ENCODE data around the gene CACUL1.
A peak's percentile ranks its signal among the peaks of the same experiment; 100 is the strongest.
"Not testable (repeated sequence)": the region's sequence is repeated elsewhere in the genome, so short reads cannot be mapped to it uniquely, and the experiment has no call there.

The CACUL1 gene

DNA sequence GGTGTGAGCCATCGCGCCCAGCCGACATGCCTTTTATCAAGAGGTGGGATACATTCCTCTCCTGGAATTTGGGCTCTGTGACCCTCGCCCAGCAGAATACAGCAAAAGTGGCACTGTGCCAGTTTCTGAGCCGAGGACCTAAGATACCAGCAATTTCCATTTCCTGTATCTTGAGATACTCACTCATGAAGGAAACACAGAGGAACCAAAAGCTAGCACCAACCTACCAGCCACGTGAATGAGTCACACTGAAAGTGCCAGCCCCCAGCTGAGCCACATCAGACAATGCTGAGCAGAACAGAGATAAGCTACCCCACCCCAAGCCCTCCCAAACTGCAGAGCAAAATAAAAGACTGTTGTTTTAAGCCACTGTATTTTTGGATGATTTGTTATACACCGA is 56.3 kb downstream of the CACUL1 start:
- peak overlapping the region; percentile 33 for H3K4me3 Mint-ChIP-seq
- peaks cover 60% of the 10 kb centered on the region for H3K4me1 Mint-ChIP-seq (ENCODE audit: low read depth)
- peaks cover 41% of the 10 kb centered on the region for H3K36me3 Mint-ChIP-seq (ENCODE audit: low read depth)
- no peaks in the 10 kb centered on the region for H3K9me3 Mint-ChIP-seq
- H3K27ac Mint-ChIP-seq: peak overlapping the region; percentile 14
- H3K27me3 Mint-ChIP-seq: no peaks in the 10 kb centered on the region

DNA sequence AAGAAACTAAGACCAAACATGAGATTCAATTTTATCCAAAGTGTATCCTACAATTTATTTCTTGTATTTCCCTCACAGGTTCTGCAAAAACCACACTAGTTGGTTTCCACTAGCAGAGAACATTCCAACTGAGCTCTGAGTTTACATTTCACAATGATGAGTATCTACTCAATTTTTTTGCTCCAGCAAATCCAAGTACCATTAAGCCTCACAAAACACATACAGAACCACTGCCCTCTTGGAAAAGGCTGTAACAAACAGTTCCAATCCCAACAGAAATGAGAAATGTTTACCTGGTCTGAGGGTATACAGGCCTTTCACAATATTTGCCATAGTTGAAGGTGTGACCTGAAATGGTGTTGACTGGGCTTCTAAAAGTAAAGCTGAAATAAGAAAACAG is 59.9 kb downstream of the CACUL1 start:
- H3K4me1 Mint-ChIP-seq (ENCODE audit: low read depth): peaks cover 40% of the 10 kb centered on the region
- H3K4me3 Mint-ChIP-seq: no peak overlapping the region
- H3K27me3 Mint-ChIP-seq: no peaks in the 10 kb centered on the region
- H3K27ac Mint-ChIP-seq: no peak overlapping the region
- H3K36me3 Mint-ChIP-seq (ENCODE audit: low read depth): peaks cover 47% of the 10 kb centered on the region
- H3K9me3 Mint-ChIP-seq: no peaks in the 10 kb centered on the region

DNA sequence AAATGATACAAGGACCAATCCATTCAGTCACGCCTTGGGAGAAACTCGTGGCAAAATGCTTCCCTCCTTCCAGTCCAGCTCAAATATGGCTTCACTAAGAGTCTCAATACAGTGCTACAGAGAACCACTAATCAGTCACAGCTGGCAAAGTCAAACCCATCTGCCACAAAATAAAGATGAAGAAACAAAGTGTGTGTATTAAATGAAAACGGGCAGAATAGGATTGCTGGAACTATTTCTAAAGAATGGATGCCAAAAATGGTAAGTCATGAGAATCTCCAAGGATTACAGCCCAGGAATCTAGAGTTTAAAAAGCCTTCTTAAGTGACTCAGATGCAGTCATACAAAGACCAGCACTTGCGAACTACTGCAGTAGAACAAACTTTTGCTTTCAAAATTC is 61.9 kb downstream of the CACUL1 start:
- no peaks in the 10 kb centered on the region for H3K27me3 Mint-ChIP-seq
- H3K4me1 Mint-ChIP-seq (ENCODE audit: low read depth): peaks cover 22% of the 10 kb centered on the region
- H3K27ac Mint-ChIP-seq: no peak overlapping the region
- H3K36me3 Mint-ChIP-seq (ENCODE audit: low read depth): peaks cover 50% of the 10 kb centered on the region
- H3K4me3 Mint-ChIP-seq: no peak overlapping the region
- H3K9me3 Mint-ChIP-seq: no peaks in the 10 kb centered on the region

DNA sequence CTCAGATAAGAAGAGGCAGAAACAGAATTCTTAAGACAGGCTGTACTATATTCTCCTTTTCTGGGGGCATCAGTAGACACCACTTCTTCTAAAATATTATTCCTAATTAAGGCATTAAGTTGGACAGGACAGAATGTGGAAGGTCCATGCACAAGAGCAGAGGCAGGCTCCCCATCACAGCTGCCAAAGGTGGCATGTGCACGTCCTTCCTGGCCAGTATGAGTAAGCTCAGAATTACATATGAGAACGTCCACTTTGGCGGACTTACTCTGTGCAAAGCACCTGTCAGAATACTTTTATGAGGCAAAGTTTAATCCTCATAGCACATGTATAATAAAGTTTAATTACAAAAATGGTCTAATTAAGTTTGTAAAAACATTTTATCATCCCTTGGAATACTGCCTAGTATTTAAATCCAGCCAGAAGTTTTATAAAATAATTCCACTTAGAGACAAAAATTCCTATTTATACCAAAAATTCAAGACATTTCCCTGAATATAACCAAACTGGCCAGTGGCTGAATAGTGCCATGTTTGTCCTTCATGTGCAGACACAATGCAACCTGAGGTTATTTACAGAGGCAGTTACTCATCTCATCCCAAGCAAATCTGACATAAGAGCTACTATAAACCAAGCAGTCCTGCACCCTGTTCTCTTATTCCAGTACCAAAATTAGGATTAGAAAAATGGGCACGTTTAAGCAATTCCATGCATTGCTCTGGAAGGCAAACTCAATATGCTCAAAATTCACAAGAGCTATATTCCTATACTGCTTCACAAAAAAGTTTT is 65.5 kb downstream of the CACUL1 start:
- Mint-ChIP-seq H3K36me3 (ENCODE audit: low read depth) (peaks cover 52% of the 10 kb centered on the region), H3K9me3 (no peaks in the 10 kb centered on the region), H3K27me3 (no peaks in the 10 kb centered on the region), H3K4me3 (no peak overlapping the region), H3K4me1 (ENCODE audit: low read depth) (peaks cover 7% of the 10 kb centered on the region), H3K27ac (no peak overlapping the region)

DNA sequence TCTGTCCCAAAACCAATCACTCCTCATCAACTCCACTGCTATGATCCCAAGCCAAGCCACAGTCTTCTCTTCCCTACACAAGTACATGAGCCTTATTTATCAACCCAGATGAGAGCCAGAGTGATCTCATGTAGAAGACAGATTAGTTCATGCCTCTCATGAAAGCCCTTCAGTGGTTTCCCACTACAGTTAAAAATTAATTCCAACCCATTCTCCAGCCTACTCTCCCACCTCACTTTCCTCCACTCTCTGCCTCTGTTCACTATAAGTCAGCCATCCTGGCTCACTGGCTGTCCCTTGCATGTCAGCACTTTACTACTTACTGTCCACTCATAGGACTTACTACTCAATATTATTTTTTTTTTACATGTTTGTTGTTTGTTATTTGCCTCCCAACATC is 67.3 kb downstream of the CACUL1 start:
- Mint-ChIP-seq H3K27me3 (no peaks in the 10 kb centered on the region), H3K36me3 (ENCODE audit: low read depth) (peaks cover 44% of the 10 kb centered on the region), H3K4me3 (no peak overlapping the region), H3K4me1 (ENCODE audit: low read depth) (no peaks in the 10 kb centered on the region), H3K9me3 (no peaks in the 10 kb centered on the region), H3K27ac (no peak overlapping the region)

DNA sequence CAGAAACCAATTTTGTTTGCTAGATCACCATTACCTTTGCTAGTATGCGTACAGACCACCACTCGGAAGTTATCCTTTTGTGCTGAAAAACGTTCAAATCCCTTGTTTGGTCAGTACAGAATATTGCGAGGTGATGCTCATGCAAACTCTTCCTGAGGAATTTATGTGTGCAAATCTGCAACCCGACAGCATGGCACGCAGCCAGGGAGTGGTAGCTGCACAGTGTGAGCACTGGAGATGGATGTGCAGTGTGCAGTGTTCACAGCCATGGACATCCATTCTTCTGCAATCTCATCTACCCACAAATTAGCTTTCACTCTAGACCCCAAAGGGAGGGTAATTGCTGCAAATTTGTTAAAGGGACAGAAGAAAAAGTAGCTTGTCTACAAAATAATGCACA is 72.2 kb downstream of the CACUL1 start:
- H3K27ac Mint-ChIP-seq: no peak overlapping the region
- H3K4me3 Mint-ChIP-seq: no peak overlapping the region
- H3K4me1 Mint-ChIP-seq (ENCODE audit: low read depth): peaks cover 5% of the 10 kb centered on the region
- H3K36me3 Mint-ChIP-seq (ENCODE audit: low read depth): peaks cover 40% of the 10 kb centered on the region
- H3K27me3 Mint-ChIP-seq: no peaks in the 10 kb centered on the region
- H3K9me3 Mint-ChIP-seq: no peaks in the 10 kb centered on the region

DNA sequence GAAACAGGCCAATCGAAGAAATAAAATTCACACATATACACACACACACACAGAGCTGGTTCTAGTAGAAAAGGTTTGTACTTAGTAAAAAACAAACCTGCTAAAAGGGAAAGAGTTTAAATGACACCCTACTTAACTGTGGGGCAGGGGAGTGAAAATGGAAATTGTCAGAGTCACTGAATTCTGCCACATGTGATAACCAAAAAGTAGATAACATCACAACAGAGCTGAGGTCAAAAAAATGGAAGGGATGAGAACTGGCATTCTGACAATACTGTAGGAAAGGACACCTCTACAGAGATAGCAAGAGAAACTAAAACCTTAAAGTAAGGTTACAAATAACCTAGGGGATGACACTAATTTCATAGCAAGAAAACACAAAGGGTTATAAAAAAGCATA is 74.6 kb downstream of the CACUL1 start:
- Mint-ChIP-seq H3K36me3 (ENCODE audit: low read depth) (peaks cover 20% of the 10 kb centered on the region), H3K27me3 (no peaks in the 10 kb centered on the region), H3K4me1 (ENCODE audit: low read depth) (peaks cover 9% of the 10 kb centered on the region), H3K4me3 (no peak overlapping the region), H3K27ac (no peak overlapping the region), H3K9me3 (no peaks in the 10 kb centered on the region)

DNA sequence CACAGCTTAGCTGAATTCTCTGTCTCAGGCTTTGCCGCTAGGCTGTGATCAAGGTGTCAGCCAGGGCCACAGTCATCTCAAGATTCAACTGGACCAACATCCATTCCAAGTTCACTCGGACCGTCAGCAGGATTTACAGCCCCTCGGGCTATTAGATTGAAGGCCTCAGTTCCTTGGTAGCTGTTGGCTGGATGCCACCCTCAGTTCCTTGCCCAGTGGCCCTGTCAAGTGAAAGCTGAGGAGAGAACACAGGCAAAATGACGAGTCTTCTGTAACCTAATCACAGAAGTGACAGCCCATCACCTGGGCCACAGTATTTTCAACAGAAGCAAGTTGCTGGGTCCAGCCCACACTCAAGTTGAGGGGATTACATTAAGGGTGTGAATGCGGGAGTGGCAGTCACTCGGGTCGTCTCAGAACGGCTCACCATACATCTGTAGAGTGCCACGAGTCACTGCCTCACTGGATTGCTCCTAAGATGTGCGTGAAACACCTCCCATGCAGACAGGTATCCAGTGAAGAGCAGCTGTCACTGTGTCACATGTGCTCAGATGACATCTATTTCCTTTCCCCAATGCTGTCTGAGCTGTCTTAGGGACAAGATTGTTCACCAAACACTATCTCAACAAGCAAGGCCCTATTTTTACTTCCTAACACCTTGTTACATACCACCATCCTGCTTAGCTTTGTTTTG is 80.4 kb downstream of the CACUL1 start:
- H3K9me3 Mint-ChIP-seq: no peaks in the 10 kb centered on the region
- no peak overlapping the region for H3K27ac Mint-ChIP-seq
- peaks cover 12% of the 10 kb centered on the region for H3K4me1 Mint-ChIP-seq (ENCODE audit: low read depth)
- no peak overlapping the region for H3K4me3 Mint-ChIP-seq
- H3K36me3 Mint-ChIP-seq (ENCODE audit: low read depth): peaks cover 10% of the 10 kb centered on the region
- no peaks in the 10 kb centered on the region for H3K27me3 Mint-ChIP-seq

DNA sequence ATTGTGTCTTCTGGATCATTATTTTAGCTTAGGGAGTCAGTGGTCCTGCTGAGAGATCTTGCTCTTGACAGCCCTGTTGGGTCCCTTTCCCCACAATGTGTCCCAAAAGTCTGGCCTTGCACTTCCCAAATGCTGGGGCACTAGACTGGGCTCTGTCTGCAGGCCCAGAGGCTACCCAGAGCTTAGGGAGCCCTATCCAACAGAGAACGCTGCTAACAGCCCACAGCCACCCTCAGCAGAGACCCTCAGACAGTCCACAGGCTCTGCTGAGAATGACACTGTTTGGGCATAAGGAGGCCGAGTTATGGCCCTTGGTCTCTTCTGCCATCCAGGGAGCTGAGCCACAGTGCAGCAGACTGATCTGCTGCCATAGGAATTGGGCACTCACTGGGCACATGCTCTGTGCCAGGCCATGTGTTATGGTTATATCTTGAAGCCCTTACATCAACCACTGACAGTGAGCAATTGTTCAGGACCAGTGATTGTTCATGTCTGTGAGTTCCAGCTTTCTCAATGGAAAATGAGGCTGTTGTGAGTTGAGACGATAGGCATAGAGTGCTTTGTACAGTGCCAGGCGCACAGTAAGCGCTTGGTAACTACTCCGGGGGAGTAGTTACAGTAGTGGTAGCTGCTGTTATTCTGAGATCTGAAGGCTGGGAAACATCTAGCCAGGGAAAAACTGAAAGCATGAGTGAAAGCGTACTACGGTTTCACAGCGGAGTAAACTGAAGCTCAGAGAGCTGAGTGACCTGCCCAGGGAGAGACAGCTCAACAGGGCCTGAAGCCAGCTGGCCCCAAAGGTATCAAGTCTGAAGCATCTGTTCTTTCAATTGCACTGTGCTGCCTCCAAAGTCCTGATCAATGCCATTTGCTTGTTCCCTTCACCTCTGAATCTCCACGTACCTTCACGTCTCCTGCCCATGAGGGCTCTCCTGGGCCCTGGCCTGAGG is 81.7 kb downstream of the CACUL1 start:
- Mint-ChIP-seq H3K27ac (no peak overlapping the region), H3K4me3 (no peak overlapping the region), H3K27me3 (no peaks in the 10 kb centered on the region), H3K36me3 (ENCODE audit: low read depth) (peaks cover 10% of the 10 kb centered on the region), H3K9me3 (no peaks in the 10 kb centered on the region), H3K4me1 (ENCODE audit: low read depth) (peaks cover 20% of the 10 kb centered on the region)

DNA sequence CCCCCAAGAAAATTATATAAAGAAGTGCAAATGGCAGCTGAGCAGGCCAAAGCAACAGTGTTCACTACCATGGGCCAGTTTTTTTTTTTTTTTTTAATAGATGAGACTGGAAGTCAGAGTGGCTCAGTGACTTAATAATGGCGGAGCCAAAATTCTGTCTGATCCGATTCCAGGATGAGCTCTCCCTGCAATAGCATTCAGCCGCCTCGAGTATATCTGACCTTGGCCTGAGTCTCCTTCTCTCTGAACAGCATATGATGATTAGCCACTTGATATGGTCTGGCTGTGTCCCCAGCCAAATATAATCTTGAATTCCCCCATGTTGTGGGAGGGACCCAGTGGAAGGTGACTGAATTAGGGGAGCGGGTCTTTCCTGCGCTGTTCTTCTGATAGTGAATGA is 82.6 kb downstream of the CACUL1 start:
- Mint-ChIP-seq H3K9me3 (no peaks in the 10 kb centered on the region), H3K4me3 (no peak overlapping the region), H3K36me3 (ENCODE audit: low read depth) (peaks cover 10% of the 10 kb centered on the region), H3K27me3 (no peaks in the 10 kb centered on the region), H3K27ac (no peak overlapping the region), H3K4me1 (ENCODE audit: low read depth) (peaks cover 17% of the 10 kb centered on the region)

DNA sequence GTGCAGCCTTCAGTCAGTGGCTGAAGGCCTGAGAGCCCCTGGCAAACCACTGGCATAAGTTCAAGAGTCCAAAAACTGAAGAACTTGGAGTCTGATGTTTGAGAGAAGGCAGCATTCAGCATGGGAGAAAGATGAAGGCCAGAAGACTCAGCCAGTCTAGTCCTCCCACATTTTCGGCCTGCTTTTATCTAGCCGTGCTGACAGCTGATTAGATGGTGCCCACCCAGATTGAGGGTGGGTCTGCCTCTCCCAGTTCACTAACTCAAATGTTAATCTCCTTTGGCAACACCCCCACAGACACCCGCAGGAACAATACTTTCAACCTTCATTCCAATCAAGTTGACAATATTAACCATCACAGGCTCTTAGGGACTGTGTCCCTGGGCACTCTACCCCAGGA is 83.5 kb downstream of the CACUL1 start:
- not testable (repeated sequence) for H3K9me3 Mint-ChIP-seq, H3K27me3 Mint-ChIP-seq, H3K4me3 Mint-ChIP-seq
- H3K4me1 Mint-ChIP-seq (ENCODE audit: low read depth): peaks cover 15% of the 10 kb centered on the region
- H3K27ac Mint-ChIP-seq: peak overlapping the region; percentile 7
- H3K36me3 Mint-ChIP-seq (ENCODE audit: low read depth): peaks cover 10% of the 10 kb centered on the region

DNA sequence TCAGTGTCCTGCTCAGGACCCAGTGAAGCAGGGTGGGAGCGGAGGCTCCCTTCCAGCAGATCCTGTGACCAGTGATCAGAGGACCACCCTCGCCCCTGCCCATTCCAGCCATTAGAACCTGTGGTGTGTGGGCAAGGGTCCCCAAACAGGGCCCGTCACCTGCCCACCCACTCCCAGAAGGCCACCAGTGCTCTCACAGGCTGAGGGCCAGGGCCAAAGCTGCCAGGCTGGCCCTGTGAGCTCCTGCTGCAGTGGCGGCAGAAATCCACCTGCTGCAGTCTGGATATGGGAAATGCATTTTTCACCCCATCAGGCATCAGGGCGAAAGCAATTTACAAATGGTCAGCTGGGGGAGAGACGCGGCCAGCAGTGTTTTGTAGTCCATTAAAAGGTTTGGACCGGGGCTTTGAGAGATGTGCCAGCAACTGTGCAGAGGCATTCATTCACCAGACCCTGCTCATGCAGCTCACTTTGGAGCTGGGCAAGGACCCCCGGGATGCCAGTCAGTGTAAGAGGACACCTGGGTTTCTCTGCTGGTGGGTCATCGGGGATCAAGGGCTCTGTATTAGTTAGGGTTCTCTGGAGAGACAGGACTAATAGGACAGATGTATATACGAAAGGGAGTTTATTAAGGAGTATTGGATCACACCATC is 84.2 kb downstream of the CACUL1 start:
- Mint-ChIP-seq H3K4me3 (no peak overlapping the region), H3K27ac (no peak overlapping the region), H3K27me3 (no peaks in the 10 kb centered on the region), H3K9me3 (no peaks in the 10 kb centered on the region), H3K4me1 (ENCODE audit: low read depth) (peaks cover 15% of the 10 kb centered on the region), H3K36me3 (ENCODE audit: low read depth) (peaks cover 10% of the 10 kb centered on the region)

DNA sequence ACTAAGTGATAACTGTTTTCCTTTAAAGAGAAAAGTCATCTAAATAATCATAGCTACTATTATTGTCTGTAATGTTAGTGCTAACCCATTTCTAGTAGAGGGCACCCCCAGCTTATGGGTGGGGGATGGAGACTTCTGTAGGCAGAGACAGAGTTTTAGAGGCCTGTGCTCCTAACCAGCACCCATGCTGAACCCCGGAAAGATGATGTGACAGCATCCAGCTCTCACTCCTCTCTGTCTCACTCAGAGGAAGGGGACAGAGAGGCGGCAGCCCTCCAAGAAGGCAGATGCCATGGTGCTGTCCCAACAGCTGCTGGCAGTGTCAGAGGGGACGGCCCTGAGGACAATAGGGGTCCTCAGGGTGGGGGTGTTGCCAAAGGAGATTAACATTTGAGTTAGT is 84.9 kb downstream of the CACUL1 start:
- no peaks in the 10 kb centered on the region for H3K27me3 Mint-ChIP-seq
- H3K36me3 Mint-ChIP-seq (ENCODE audit: low read depth): peaks cover 10% of the 10 kb centered on the region
- peaks cover 15% of the 10 kb centered on the region for H3K4me1 Mint-ChIP-seq (ENCODE audit: low read depth)
- H3K4me3 Mint-ChIP-seq: no peak overlapping the region
- no peak overlapping the region for H3K27ac Mint-ChIP-seq
- H3K9me3 Mint-ChIP-seq: no peaks in the 10 kb centered on the region

DNA sequence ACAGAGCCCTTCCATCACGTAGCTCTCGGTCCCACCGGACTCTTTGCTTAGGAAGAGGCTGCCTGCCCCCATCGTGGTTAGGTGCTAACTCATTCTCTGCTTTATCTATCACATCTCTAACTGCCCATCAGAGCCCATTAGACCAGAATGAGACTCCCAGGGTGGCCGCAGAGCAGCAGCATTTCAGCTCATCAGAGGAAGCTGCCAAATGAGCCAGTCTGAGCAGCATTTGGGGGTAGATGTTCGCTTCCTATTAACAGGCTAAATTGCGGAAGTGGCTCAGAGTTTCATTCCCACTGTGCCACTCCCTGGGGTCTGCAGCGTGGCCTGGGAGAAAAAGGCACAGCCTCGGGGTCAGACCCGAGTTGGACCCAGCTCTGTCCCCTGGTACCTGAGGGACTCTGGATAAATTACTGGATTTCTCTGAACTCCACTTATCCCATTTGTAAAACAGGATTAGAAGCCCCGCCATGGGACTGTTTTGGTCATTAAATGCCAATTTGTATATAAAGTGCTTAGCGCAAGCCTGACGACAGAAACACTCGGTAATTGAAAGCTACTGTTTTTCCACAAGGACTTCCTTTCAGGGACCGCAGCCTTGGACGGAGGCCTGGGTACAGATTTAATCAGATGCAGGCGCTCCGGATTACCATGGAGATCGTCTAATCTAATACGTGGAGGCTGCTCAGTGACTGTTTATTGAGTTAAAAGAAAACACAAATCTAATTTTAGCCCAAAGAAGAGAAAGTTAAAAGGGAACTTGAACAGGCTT is 85.6 kb downstream of the CACUL1 start:
- Mint-ChIP-seq H3K4me1 (ENCODE audit: low read depth) (peaks cover 15% of the 10 kb centered on the region), H3K4me3 (no peak overlapping the region), H3K36me3 (ENCODE audit: low read depth) (peaks cover 10% of the 10 kb centered on the region), H3K27ac (peak overlapping the region; percentile 11), H3K27me3 (no peaks in the 10 kb centered on the region), H3K9me3 (no peaks in the 10 kb centered on the region)
